Suprapubic skin (tissue), 4 donors: ENCODE measurements around the gene CBLC. TPM values are rescaled to one million over a fixed set of nuclear protein-coding genes. Genes with fewer than 3 reads are reported as not detected.

Source experiments
- DNase-seq, 2 donors: peaks; one replicate each; pipeline ENCODE4 v3.0.0-alpha.2; 2019; ENCODE audit warnings: low spot score in 2 of 2
- H3K27ac ChIP-seq: fragments of 200-600 bp; sonication (generic); one replicate; pipeline ENCODE4 v1.5.1; 2019
- H3K27me3 ChIP-seq: fragments of 200-600 bp; sonication (generic); one replicate; pipeline ENCODE4 v1.5.1; 2019
- H3K36me3 ChIP-seq: fragments of 200-600 bp; sonication (generic); one replicate; pipeline ENCODE4 v1.5.1; 2019
- H3K4me1 ChIP-seq: fragments of 200-600 bp; sonication (generic); one replicate; pipeline ENCODE4 v1.5.1; 2019
- H3K4me3 ChIP-seq: fragments of 200-600 bp; sonication (generic); one replicate; pipeline ENCODE4 v1.5.1; 2019; ENCODE audit warnings: mild to moderate bottlenecking
- H3K9me3 ChIP-seq: fragments of 200-600 bp; sonication (generic); one replicate; pipeline ENCODE4 v1.5.1; 2019
- CTCF ChIP-seq, 2 donors: fragments of 200-600 bp in 1 of 2; fragments of 450-650 bp in 1 of 2; sonication (generic) in 1 of 2; IDR thresholded peaks; one replicate each; pipeline ENCODE4 v1.5.1; 2016 to 2019; ENCODE audit warnings: antibody characterized with exemption in 2 of 2, mild to moderate bottlenecking in 1 of 2, moderate library complexity in 1 of 2
- EP300 ChIP-seq: sonication (generic); formaldehyde crosslinking; IDR thresholded peaks from one replicate; pipeline ENCODE4 v1.6.1; 2017; ENCODE audit warnings: antibody characterized with exemption
- POLR2A ChIP-seq, 2 donors: fragments of 450-650 bp; IDR thresholded peaks; one replicate each; pipeline ENCODE4 v1.6.1; 2017; ENCODE audit warnings: antibody characterized with exemption in 2 of 2, mild to moderate bottlenecking in 2 of 2, moderate library complexity in 2 of 2
- POLR2AphosphoS5 ChIP-seq, 3 donors: sonication (generic); formaldehyde crosslinking; IDR thresholded peaks; one replicate each; pipeline ENCODE4 v1.6.1; 2017; ENCODE audit warnings: antibody characterized with exemption in 3 of 3
- WGBS: methylation state at CpG from one replicate; pipeline ENCODE4 v1.1.5; 2018; 5-methylcytosine and 5-hydroxymethylcytosine counted together
- total RNA-seq, 4 donors: library from RNA; depleted of rRNA; stranded (reverse); fragments of >200 nt; gene quantifications; one replicate each; pipeline ENCODE4 v1.1.0, GENCODE V29; 2016

The CBLC gene
- total RNA-seq, 4 donors from 2014 or later, result 60.4 to 94.4 (median 65.7) TPM

- TF ChIP-seq CTCF (IDR thresholded peaks at IDR 0.05), result no peak
- no peak for TF ChIP-seq EP300
- TF ChIP-seq POLR2AphosphoS5 (IDR thresholded peaks at IDR 0.05), result no peak
- TF ChIP-seq POLR2A (IDR thresholded peaks at IDR 0.05), result no peak
- 60% methylated on average over 8 of the region's 8 CpGs for WGBS
- peaks cover 90% of the 10 kb centered on the region for H3K4me1 ChIP-seq
Measured at GRCh38 chr19:44752123-44752815, 25.4 kb upstream of the CBLC start.

GRCh38 chr19:44752816-44753625 is 24.7 kb upstream of the CBLC start:
- DNase-seq, result peak; percentile 94 to 95
- no peaks in the 10 kb centered on the region for H3K27me3 ChIP-seq
- H3K4me3 ChIP-seq, result peak overlapping the region; percentile 49
- no peaks in the 10 kb centered on the region for H3K9me3 ChIP-seq
- 11% methylated on average over 17 of the region's 18 CpGs for WGBS
- H3K27ac ChIP-seq, result peak overlapping the region; percentile 93
- H3K36me3 ChIP-seq, result peaks cover 19% of the 10 kb centered on the region
- peaks cover 92% of the 10 kb centered on the region for H3K4me1 ChIP-seq
- TF ChIP-seq CTCF (IDR thresholded peaks at IDR 0.05) (no peak), EP300 (peak; percentile 70), POLR2A (IDR thresholded peaks at IDR 0.05) (peak in 1 of 2 donors; percentile 10), POLR2AphosphoS5 (IDR thresholded peaks at IDR 0.05) (peak in 2 of 3 donors; percentile 55 to 82)

More at GRCh38 chr19:44752123-44752815, 25.4 kb upstream of the CBLC start:
- no peaks in the 10 kb centered on the region for H3K27me3 ChIP-seq
- H3K9me3 ChIP-seq, result no peaks in the 10 kb centered on the region
- H3K27ac ChIP-seq, result peak overlapping the region; percentile 93
- peak overlapping the region; percentile 49 for H3K4me3 ChIP-seq
- H3K36me3 ChIP-seq, result peaks cover 12% of the 10 kb centered on the region
- DNase-seq, result no peak

GRCh38 chr19:44753626-44753931 is 24.1 kb upstream of the CBLC start:
- no peak for DNase-seq
- peak overlapping the region; percentile 49 for H3K4me3 ChIP-seq
- peaks cover 25% of the 10 kb centered on the region for H3K36me3 ChIP-seq
- 1% methylated on average over 9 of the region's 11 CpGs for WGBS
- peak overlapping the region; percentile 93 for H3K27ac ChIP-seq
- peaks cover 94% of the 10 kb centered on the region for H3K4me1 ChIP-seq
- H3K27me3 ChIP-seq, result no peaks in the 10 kb centered on the region
- TF ChIP-seq POLR2A (IDR thresholded peaks at IDR 0.05), result no peak
- H3K9me3 ChIP-seq, result no peaks in the 10 kb centered on the region

- Histone ChIP-seq H3K4me1 (peaks cover 99% of the 10 kb centered on the region), H3K27ac (peak overlapping the region; percentile 93), H3K9me3 (no peaks in the 10 kb centered on the region), H3K27me3 (no peaks in the 10 kb centered on the region), H3K36me3 (peaks cover 30% of the 10 kb centered on the region), H3K4me3 (peak overlapping the region; percentile 49)
- under 1% methylated on average over 25 of the region's 33 CpGs for WGBS
- TF ChIP-seq CTCF (IDR thresholded peaks at IDR 0.05) (no peak), POLR2A (IDR thresholded peaks at IDR 0.05) (peak in 1 of 2 donors; percentile 23)
- peak; percentile 95 to 97 for DNase-seq
Measured at GRCh38 chr19:44753932-44754749, 23.5 kb upstream of the CBLC start.

- no peak for TF ChIP-seq POLR2A (IDR thresholded peaks at IDR 0.05)
- no peak for TF ChIP-seq EP300
- TF ChIP-seq POLR2AphosphoS5 (IDR thresholded peaks at IDR 0.05), result no peak
- TF ChIP-seq CTCF (IDR thresholded peaks at IDR 0.05), result no peak
- peaks cover 36% of the 10 kb centered on the region for H3K36me3 ChIP-seq
- no peaks in the 10 kb centered on the region for H3K9me3 ChIP-seq
- peak overlapping the region; percentile 93 for H3K27ac ChIP-seq
- no peaks in the 10 kb centered on the region for H3K27me3 ChIP-seq
- peaks cover 97% of the 10 kb centered on the region for H3K4me1 ChIP-seq
- DNase-seq, result no peak
- peak overlapping the region; percentile 49 for H3K4me3 ChIP-seq
- WGBS, result 17% methylated on average over 11 of the region's 11 CpGs
Measured at GRCh38 chr19:44754750-44755080, 23.0 kb upstream of the CBLC start.
